ENCODE results near the gene ANKHD1.
"Not testable (repeated sequence)": the region's sequence is repeated elsewhere in the genome, so short reads cannot be mapped to it uniquely, and the experiment has no call there.

The ANKHD1 gene

DNA sequence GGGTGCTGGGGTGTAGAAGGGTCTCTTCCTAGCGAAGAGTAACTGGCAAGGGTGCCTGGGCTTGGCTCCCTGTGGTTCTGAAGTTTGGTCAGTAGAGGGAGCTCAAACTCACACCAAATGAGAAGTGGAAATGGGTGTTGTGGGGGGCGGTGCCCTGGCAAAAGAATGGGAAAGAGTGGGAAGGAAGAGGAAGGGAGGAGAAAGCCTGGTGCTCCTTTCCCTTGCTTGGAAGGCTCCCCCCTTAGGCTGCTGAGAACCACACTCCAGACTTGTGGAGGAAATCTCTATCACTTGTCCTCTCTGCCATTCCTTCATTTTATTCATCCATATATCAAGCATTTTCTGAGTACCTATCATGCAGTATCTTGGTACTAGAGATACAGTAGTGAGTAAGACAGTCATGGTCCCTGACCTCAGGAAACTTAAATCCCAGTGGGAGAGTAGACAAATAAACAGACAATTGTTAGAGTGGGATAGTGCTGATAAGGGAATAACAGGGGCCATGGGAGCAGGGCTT lies 28.6 kb upstream of the ANKHD1 start:
- peak; percentile 43 to 46 for DNase-seq (ENCODE audit: low read depth in 2 of 2)

DNA sequence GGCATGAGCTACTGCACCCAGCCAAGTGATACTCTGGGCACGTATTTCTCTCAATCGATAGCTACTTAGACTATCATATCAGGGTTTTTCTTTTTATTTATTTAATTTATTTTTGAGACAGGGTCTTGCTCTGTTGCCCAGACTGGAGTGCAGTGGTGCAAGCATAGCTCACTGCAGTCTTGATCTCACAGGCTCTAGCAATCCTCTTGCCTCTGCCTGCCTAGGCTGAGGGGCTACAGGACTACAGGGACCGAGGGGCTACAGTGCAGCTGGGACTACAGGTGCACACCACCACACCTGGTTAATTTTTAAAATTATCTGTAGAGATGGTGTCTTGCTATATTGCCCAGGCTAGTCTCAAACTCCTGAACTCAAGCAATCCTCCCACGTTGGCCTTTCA lies 20.3 kb upstream of the ANKHD1 start:
- DNase-seq (ENCODE audit: low read depth in 2 of 2), result no peak

DNA sequence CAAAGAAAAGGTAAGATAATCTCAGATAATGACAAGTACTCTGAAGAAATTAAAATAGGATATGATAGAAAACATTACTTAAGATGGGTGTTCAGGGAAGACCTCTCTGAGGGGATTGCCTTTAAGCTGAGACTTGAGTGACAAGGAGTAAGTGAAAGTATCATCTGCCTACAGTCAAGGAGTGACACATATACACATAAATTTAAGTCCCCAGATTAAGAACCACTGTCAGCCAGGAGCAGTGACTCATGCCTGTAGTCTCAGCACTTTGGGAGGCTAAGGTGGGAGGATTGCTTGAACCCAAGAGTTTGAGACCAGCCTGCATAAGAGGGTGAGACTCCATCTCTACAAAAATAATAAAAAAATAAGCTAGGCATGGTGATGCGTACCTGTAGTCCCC lies 19.7 kb upstream of the ANKHD1 start:
- no peak for DNase-seq (ENCODE audit: low read depth in 2 of 2)

DNA sequence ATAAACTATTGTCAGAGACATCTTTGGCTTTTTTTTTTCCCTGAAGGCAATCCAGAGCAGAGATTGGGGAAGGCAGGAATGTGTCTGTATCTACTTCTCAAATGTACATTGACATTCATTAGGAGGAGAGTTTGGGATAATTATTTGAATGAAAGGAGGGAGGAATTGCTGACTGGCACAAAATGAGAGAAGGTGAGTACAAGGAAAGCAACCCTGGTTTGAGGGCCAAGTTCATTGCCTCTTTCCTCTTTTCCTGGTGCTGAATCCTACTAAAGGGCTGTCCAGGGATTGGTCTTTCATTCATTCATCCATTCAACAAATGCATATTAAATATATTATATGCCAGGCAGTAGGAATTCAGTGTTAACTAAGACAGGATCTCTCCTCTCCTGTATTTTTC lies 18.8 kb upstream of the ANKHD1 start:
- DNase-seq (ENCODE audit: low read depth in 2 of 2), result no peak

DNA sequence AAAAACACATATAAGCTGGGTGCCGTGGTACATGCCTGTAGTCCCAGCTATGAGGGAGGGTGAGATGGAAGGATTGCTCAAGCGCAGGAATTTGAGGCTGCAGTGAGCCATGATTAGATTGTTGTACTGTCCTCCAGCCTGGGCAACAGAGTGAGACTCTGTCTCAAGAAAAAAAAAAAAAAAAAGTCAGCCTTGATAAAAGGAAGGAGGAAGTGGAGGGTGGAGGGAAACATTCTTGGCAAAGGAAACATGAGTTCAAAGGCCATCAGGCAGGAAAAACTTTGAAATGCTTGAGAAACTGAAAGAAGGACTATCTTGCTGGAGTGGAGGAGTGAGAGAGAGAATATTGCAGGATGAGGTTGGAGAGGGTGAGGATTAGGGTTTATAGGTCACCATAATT lies 18.3 kb upstream of the ANKHD1 start:
- DNase-seq (ENCODE audit: low read depth in 2 of 2), result no peak

DNA sequence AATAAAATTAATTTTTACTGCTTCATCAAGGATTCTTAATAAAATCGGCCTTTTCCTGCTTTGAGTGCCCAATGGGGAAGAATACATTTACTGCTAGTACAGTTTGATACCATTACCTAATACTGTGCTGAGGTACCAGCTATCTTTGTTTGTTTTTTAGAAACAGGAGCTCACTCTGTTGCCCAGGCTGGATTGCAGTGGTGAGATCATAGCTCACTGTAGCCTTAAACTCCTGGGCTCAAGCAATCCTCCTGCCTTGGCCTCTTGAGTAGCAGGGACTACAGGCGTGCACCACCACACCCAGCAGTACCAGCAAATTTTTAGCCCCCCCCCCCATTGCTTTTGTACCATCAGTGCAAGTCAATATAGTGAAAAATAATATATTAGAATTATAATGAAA lies 13.6 kb upstream of the ANKHD1 start:
- no peak for DNase-seq (ENCODE audit: low read depth in 2 of 2)

GRCh38 chr5:140391312-140391711 lies 10.3 kb upstream of the ANKHD1 start:
- no peak for DNase-seq (ENCODE audit: low read depth in 2 of 2)

DNA sequence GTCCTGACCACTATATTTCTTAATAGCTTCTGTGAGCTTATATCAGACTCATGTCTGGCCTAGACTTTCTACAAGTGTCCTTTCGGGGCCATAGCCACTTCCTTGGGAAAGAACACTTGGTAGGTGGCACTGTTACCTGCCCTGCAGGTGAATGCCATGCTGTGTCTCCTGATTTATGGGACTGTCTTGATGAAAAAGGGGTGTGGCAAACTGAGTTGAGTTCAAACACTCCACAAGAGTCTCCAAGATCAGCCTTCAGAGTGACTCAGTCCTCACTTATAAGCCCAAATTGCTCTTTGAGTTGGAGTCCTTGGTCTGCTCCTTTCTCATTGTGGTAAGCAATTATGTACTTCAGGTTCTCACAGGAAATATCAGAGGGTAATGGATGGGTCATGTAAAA lies 9.9 kb upstream of the ANKHD1 start:
- DNase-seq (ENCODE audit: low read depth in 2 of 2), result no peak

GRCh38 chr5:140393738-140394137 lies 7.9 kb upstream of the ANKHD1 start:
- DNase-seq (ENCODE audit: low read depth in 2 of 2), result no peak

GRCh38 chr5:140398379-140398811 lies 3.2 kb upstream of the ANKHD1 start:
- no peak for DNase-seq (ENCODE audit: low read depth in 2 of 2)

DNA sequence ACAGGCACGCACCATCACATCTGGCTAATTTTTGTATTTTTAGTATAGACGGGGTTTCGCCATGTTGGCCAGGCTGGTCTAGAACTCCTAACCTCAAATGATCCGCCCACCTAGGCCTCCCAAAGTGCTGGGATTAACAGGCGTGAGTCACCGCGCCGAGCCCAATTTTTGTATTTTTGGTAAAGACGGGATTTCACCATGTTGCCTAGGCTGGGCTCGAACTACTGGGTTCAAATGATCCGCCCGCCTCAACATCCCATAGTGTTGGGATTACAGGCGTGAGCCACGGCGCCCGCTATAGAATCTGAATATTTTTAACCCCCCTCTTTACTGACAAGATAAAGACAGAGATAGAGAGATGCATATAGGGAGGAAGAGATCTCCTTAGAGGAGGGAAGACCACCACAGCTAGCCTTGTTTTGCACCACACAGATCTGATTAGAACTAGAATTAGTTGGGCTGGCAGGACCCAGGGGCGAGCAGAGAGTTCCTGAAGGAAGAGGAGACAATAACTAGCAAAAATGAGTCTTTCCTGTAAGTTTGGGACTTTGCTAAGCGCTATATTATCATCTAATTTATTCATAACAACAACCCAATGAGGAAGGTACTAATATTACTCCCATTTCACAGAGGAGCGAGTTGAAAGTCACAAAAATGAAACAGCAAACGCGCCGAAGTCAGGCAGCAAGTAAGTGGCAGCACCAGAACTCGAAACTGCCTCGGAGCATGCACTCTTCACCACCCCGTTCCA lies 1.5 kb upstream of the ANKHD1 start:
- DNase-seq (ENCODE audit: low read depth in 2 of 2), result no peak

GRCh38 chr5:140400730-140401361 lies 787 bp upstream of the ANKHD1 start:
- peak; percentile 92 for DNase-seq (ENCODE audit: low read depth in 2 of 2)

DNA sequence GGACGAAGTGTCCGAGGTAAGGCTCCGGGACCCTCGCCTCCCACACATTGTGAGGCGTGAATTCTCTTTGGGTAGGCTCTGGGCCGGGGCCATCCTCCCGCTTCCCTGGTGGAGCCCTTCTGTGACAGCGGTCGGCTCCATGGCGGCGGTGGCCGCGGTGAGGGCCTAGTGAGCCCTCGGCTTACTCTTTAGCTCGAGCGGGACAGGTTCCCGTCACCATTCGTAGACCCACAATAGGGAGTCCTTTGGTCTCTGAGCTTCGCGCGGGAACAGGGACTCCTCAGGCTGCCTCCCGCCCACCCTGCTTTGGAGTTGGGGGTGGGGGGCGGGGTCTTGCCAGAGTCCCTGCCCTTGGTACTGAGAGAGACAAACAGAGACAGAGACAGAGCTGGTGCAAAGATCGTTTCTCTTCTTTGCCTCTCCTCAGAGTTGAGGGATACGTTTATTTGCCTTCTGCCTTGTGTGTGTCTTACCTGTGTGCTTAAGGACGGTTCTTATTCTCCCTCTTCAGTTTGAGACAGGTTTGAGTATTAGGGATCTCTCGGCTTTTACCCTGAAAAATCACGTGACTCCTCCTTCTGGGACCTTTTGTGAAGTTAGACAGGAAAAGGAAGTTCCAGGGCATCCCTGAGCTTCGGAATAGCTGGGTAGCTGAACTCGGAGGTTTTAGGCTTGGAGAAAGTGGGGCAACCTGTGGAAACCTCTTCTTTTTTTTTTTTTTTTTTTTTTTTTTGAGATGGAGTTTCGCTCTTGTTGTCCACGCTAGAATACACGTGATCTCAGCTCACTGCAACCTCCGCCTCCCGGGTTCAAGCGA lies 833 bp downstream of the ANKHD1 start:
- no peak for DNase-seq (ENCODE audit: low read depth in 2 of 2)

DNA sequence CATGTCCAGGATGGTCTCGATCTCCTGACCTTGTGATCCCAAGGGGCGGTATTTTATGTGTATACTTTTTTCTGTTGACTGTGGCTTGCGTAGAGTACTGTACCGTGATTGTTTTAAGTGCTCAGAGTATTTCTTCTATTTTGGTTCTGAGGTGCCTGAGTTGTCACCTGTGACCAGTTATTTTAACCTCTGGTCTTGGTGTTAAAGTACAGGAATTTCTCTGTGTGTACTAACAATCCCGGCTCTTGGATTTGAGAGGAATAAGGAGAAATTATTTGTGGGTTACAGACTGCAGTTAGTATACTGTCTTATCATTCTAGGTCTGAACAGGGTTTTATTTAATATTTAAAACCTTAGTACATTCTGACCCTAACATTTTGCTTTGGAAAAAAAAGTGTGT lies 2.0 kb downstream of the ANKHD1 start:
- no peak for DNase-seq (ENCODE audit: low read depth in 2 of 2)

- no peak for DNase-seq (ENCODE audit: low read depth in 2 of 2)
These were observed 7.2 kb downstream of the ANKHD1 start for GRCh38 chr5:140408750-140409241.

DNA sequence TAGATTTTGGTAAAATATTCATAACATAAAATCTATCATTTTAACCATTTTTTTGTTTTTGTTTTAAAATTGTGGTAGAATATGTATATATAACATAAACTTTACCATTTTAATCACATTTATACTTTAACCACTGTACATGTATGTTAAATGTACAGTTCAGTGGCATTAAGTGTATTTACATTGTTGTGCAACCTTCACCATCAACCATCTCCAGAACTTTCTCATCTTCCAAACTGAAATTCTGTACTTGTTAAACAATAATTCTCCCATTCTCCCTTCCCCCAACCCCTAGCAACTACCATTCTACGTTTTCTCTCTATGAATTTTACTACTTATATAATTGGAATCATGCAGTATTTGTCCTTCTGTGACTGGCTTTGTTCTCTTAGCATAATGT lies 11.6 kb downstream of the ANKHD1 start:
- no peak for DNase-seq (ENCODE audit: low read depth in 2 of 2)

DNA sequence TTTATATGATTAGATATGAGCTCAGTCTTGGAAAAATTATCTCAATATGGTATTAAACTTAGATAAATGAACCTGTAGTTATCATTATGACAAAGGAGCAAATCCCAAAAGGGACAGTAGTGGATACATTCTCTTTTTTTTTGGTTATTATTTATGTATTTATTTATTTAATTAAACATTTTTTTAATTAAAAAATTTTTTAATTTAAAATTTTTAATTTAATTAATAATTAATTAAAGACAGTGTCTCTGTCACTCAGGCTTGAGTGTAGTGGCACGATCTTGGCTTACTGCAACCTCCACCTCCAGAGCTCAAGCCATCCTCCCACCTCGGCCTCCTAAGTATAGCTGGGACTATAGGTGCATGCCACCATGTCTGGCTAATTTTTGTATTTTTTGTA lies 15.6 kb downstream of the ANKHD1 start:
- DNase-seq (ENCODE audit: low read depth in 2 of 2), result no peak

DNA sequence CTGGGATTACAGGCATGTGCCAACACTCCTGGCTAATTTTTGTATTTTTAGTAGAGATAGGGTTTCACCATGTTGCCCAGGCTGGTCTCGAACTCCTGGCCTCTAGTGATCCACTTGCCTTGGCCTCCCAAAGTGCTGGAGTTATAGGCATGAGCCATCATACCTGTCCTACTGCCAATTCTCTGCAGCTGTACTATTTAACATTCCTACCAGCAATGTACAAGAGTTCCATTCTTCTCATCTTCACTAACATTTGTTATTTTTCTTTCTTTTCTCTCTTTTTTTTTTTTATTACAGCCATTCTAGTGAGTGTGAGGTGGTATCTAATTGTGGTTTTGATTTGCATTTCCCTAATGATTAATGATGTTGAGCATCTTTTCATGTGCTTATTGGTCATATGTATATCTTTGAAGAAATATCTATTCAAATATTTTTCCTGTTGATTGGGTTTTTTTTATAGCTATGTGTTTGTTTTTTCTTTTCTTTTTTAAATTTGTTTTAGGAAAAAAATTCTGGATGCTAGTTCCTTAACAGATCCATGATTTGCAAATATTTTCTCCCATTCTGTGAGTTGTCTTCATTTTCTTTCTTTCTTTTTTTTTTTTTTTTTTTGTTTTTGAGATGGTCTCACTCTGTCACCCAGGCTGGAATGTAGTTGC lies 17.4 kb downstream of the ANKHD1 start:
- no peak for DNase-seq (ENCODE audit: low read depth in 2 of 2)

DNA sequence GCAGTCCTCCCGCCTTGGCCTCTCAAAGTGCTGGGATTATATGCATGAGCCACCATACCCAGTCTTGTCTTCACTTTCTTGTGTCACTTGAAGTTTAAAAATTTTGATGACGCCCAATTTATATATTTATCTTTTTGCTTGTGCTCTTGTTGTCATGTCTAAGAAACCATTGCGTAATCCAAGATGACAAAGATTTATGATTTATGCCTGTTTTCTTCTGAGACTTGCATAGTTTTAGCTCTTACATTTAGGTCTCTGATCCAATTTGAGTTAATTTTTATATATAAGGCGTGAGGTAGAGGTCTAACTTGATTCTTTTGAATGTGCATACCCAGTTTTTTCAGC lies 18.6 kb downstream of the ANKHD1 start:
- no peak for DNase-seq (ENCODE audit: low read depth in 2 of 2)

- no peak for DNase-seq (ENCODE audit: low read depth in 2 of 2)
These were observed 19.2 kb downstream of the ANKHD1 start for GRCh38 chr5:140420665-140421361.

GRCh38 chr5:140421375-140421774 lies 19.7 kb downstream of the ANKHD1 start:
- not testable (repeated sequence) for DNase-seq (ENCODE audit: low read depth in 2 of 2)

All from fibroblast of skin of left biceps (primary cell).